Chondrocyte (in vitro differentiated cells): ENCODE measurements around the gene ZSWIM5. TPM values are rescaled to one million over a fixed set of nuclear protein-coding genes. Genes with fewer than 3 reads are reported as not detected.
"Not testable (repeated sequence)": the region's sequence is repeated elsewhere in the genome, so short reads cannot be mapped to it uniquely, and the experiment has no call there.

Experiments used
- DNase-seq: peaks from one replicate; pipeline ENCODE4 v3.0.0; 2021; ENCODE audit warnings: mixed read lengths, low spot score
- H3K27ac Mint-ChIP-seq: one replicate; pipeline ENCODE4 v1.8.0; 2021; ENCODE audit warnings: mild to moderate bottlenecking, moderate library complexity, mixed read lengths; ENCODE audit not compliant: unreplicated experiment
- H3K27me3 Mint-ChIP-seq: 2 replicates; pipeline ENCODE4 v1.8.0; 2021; ENCODE audit warnings: low read depth, mixed read lengths
- H3K36me3 Mint-ChIP-seq: 2 replicates; pipeline ENCODE4 v1.8.0; 2021; ENCODE audit warnings: low read depth, mixed read lengths
- H3K4me1 Mint-ChIP-seq: 2 replicates; pipeline ENCODE4 v1.8.0; 2021; ENCODE audit warnings: low read depth, mild to moderate bottlenecking, mixed read lengths
- H3K4me3 Mint-ChIP-seq: one replicate; pipeline ENCODE4 v1.8.0; 2021; ENCODE audit warnings: mild to moderate bottlenecking, moderate library complexity, mixed read lengths; ENCODE audit not compliant: unreplicated experiment
- H3K9me3 Mint-ChIP-seq: 2 replicates; pipeline ENCODE4 v1.8.0; 2021; ENCODE audit warnings: low read depth, mixed read lengths
- total RNA-seq: library from RNA; stranded (reverse); gene quantifications from 3 replicates; pipeline ENCODE4 v1.2.1, GENCODE V29; 2021
- TF ChIP-seq, protein P1 (sequence below): fragments of 200-600 bp; sonication (generic); IDR thresholded peaks from 2 replicates; pipeline ENCODE4 v1.5.0; 2021; ENCODE audit warnings: antibody characterized with exemption, mild to moderate bottlenecking, moderate library complexity

The ZSWIM5 gene
- total RNA-seq, 1 donor from 2014 or later = 1.0 TPM

DNA sequence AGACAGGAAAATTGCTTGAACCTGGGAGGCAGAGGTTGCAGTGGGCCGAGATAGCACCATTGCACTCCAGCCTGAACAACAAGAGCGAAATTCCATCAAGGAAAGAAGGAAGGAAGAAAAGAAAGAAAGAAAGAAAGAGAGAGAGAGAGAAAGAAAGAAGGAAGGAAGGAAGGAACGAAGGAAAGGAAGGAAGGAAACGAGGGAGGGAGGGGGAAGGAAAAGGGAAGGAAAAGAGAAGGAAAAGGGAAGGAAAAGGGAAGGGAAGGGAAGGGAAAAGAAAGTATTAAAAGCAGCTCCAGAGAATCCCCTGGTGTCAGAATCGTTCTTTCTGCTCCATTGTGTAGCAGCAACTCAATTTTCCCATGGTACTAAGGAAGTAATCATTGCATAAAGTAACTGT lies 19.2 kb upstream of the ZSWIM5 start:
- Mint-ChIP-seq H3K4me1 (no peaks in the 10 kb centered on the region), H3K27me3 (peaks cover 11% of the 10 kb centered on the region), H3K4me3 (no peak overlapping the region), H3K36me3 (no peaks in the 10 kb centered on the region), H3K9me3 (no peaks in the 10 kb centered on the region), H3K27ac (no peak overlapping the region)
- TF ChIP-seq, protein P1, sequence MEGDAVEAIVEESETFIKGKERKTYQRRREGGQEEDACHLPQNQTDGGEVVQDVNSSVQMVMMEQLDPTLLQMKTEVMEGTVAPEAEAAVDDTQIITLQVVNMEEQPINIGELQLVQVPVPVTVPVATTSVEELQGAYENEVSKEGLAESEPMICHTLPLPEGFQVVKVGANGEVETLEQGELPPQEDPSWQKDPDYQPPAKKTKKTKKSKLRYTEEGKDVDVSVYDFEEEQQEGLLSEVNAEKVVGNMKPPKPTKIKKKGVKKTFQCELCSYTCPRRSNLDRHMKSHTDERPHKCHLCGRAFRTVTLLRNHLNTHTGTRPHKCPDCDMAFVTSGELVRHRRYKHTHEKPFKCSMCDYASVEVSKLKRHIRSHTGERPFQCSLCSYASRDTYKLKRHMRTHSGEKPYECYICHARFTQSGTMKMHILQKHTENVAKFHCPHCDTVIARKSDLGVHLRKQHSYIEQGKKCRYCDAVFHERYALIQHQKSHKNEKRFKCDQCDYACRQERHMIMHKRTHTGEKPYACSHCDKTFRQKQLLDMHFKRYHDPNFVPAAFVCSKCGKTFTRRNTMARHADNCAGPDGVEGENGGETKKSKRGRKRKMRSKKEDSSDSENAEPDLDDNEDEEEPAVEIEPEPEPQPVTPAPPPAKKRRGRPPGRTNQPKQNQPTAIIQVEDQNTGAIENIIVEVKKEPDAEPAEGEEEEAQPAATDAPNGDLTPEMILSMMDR = no peak
- no peak for DNase-seq

- not testable (repeated sequence) for H3K4me3 Mint-ChIP-seq
Measured at GRCh38 chr1:45223710-45224109, 17.3 kb upstream of the ZSWIM5 start.

GRCh38 chr1:45221716-45222115 lies 15.3 kb upstream of the ZSWIM5 start:
- H3K4me1 Mint-ChIP-seq = no peaks in the 10 kb centered on the region
- H3K27me3 Mint-ChIP-seq = peaks cover 12% of the 10 kb centered on the region
- no peak for DNase-seq
- H3K4me3 Mint-ChIP-seq = no peak overlapping the region
- H3K36me3 Mint-ChIP-seq = no peaks in the 10 kb centered on the region
- H3K27ac Mint-ChIP-seq = no peak overlapping the region
- H3K9me3 Mint-ChIP-seq = no peaks in the 10 kb centered on the region
- TF ChIP-seq, protein P1 = no peak

More at GRCh38 chr1:45223710-45224109, 17.3 kb upstream of the ZSWIM5 start:
- not testable (repeated sequence) for DNase-seq, H3K27ac Mint-ChIP-seq, H3K4me1 Mint-ChIP-seq, H3K36me3 Mint-ChIP-seq, H3K9me3 Mint-ChIP-seq
- H3K27me3 Mint-ChIP-seq = peaks cover 10% of the 10 kb centered on the region

- Mint-ChIP-seq H3K27ac (no peak overlapping the region), H3K9me3 (no peaks in the 10 kb centered on the region), H3K4me1 (no peaks in the 10 kb centered on the region), H3K27me3 (peaks cover 7% of the 10 kb centered on the region), H3K4me3 (no peak overlapping the region), H3K36me3 (no peaks in the 10 kb centered on the region)
- no peak for DNase-seq
- TF ChIP-seq, protein P1 = no peak
Measured at GRCh38 chr1:45216861-45217260, 10.5 kb upstream of the ZSWIM5 start.

GRCh38 chr1:45216200-45216541 lies 9.8 kb upstream of the ZSWIM5 start:
- Mint-ChIP-seq H3K9me3 (no peaks in the 10 kb centered on the region), H3K27ac (no peak overlapping the region), H3K4me3 (no peak overlapping the region), H3K27me3 (peaks cover 6% of the 10 kb centered on the region), H3K36me3 (no peaks in the 10 kb centered on the region), H3K4me1 (no peaks in the 10 kb centered on the region)
- TF ChIP-seq, protein P1 = no peak
- no peak for DNase-seq

- no peaks in the 10 kb centered on the region for H3K36me3 Mint-ChIP-seq
- no peak overlapping the region for H3K27ac Mint-ChIP-seq
- no peaks in the 10 kb centered on the region for H3K9me3 Mint-ChIP-seq
- peaks cover 6% of the 10 kb centered on the region for H3K27me3 Mint-ChIP-seq
- no peak overlapping the region for H3K4me3 Mint-ChIP-seq
- no peak for DNase-seq
- TF ChIP-seq, protein P1 = no peak
- no peaks in the 10 kb centered on the region for H3K4me1 Mint-ChIP-seq
Measured at GRCh38 chr1:45215485-45216199, 9.2 kb upstream of the ZSWIM5 start.
